Small intestine (tissue), 7 donors: ENCODE results near the gene SLC9A5. TPM values are rescaled to one million over a fixed set of nuclear protein-coding genes. Genes with fewer than 3 reads are reported as not detected.
A peak's percentile ranks its signal among the peaks of the same experiment; 100 is the strongest.

Source experiments
- DNase-seq, 2 donors: peaks; one replicate each; pipeline versions ENCODE4 v3.0.0 to v3.0.0-alpha.2; 2013
- FAIRE-seq: peaks from 2 replicates; lab custom pipeline; 2012; peaks lifted over from hg19 to GRCh38; lab: Jason Lieb, UNC
- H3K27ac ChIP-seq, 3 donors: one replicate each; pipeline ENCODE4 v1.5.1; 2013; ENCODE audit warnings: low read length in 2 of 3, mild to moderate bottlenecking in 2 of 3, control low read depth in 1 of 3, inconsistent platforms in 1 of 3, low read depth in 1 of 3, moderate library complexity in 1 of 3
- H3K27me3 ChIP-seq, 3 donors: one replicate each; pipeline ENCODE4 v1.6.1; 2013; ENCODE audit warnings: low read length in 3 of 3, inconsistent platforms in 1 of 3; ENCODE audit not compliant: control insufficient read depth in 3 of 3, insufficient read depth in 3 of 3
- H3K36me3 ChIP-seq, 3 donors: one replicate each; pipeline ENCODE4 v1.6.1; 2013; ENCODE audit warnings: low read length in 3 of 3, inconsistent platforms in 1 of 3, low read depth in 1 of 3, mild to moderate bottlenecking in 1 of 3, moderate library complexity in 1 of 3; ENCODE audit not compliant: control insufficient read depth in 3 of 3, insufficient read depth in 2 of 3
- H3K4me1 ChIP-seq, 3 donors: one replicate each; pipeline ENCODE4 v1.6.1; 2013; ENCODE audit warnings: low read length in 2 of 3, inconsistent platforms in 1 of 3, low read depth in 1 of 3, mild to moderate bottlenecking in 1 of 3, moderate library complexity in 1 of 3; ENCODE audit not compliant: control insufficient read depth in 3 of 3, insufficient read depth in 2 of 3
- H3K4me3 ChIP-seq, 3 donors: one replicate each; pipeline ENCODE4 v1.5.1; 2013; ENCODE audit warnings: low read length in 3 of 3, control low read depth in 1 of 3, inconsistent platforms in 1 of 3, low read depth in 1 of 3, mild to moderate bottlenecking in 1 of 3, moderate library complexity in 1 of 3
- H3K9me3 ChIP-seq, 2 donors: one replicate each; pipeline ENCODE4 v1.6.1; 2013; ENCODE audit warnings: low read depth in 1 of 2, low read length in 1 of 2; ENCODE audit not compliant: control insufficient read depth in 2 of 2, insufficient read depth in 1 of 2
- WGBS, 3 donors: extraction: QIAGEN DNeasy Blood & Tissue Kit; methylation state at CpG; one replicate each; pipeline ENCODE4 v1.1.7; 2013; 5-methylcytosine and 5-hydroxymethylcytosine counted together
- polyA plus RNA-seq, 4 donors: library from polyadenylated mRNA; stranded (reverse) in 3 of 4; unstranded in 1 of 4; fragments of 200-250 nt in 3 of 4; fragments of 120-200 nt in 1 of 4; gene quantifications; one replicate each; pipeline versions ENCODE4 v1.2.1 to v1.2.3, GENCODE V29; 2013
- donor health status: healthy with polysubstance abuse.
- donor health status: control.
- donor health status: control.
- donor health status: Bipolar disorder and iron deficiency.
- donor health status: healthy.

Gene SLC9A5
- polyA plus RNA-seq, 4 donors, result 0.39 to 0.78 (median 0.54) TPM; not detected in 1

DNA sequence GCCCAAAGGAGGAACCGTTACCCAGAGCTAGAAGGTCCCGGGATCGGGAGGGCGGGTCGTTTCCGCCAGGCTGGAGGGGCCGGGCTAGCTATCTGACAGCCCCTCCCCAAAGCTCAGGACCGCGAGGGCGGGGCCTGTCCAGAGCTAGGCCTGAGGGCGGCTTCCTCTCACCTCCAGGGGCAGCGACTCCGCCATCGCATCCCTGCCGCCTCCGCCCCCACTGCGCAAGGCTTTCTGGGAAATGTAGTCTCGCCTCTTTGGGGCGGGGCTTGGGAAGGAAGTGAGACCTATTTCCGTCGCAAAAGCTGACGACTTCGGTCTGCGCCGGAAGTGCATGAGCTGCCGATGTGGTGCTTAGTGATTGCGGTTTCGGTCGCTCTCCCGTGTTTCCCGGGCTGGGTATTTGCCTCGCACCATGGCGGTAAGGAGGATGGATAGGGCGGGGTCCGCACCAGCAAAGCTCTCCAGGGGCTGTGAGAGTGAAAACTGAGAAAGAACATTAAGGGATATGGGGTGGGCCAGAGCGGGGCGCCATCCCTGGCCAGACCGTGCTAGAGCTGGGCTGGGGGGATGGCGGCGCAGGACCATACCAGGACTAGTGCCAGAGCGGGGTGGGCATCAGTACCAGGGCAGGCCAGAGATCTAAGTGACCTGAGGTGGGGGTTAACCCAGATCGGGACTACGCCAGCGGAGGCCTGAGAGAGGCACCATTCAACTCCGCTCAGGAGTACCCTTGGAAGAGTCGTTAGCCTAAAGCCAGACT lies 21.8 kb upstream of the SLC9A5 start, which contains the start of gene TMEM208:
Gene TMEM208, plus strand, starts transcription at position 327 of the 763 bp plus-strand sequence. Its CDS starts 89 bp downstream, at position 416.
- Histone ChIP-seq H3K9me3 (no peaks in the 10 kb centered on the region), H3K4me3 (peak within 1 kb of the TSS; percentile 80 to 95 (median 86)), H3K36me3 (peaks cover 3 to 40% (median 18%) of the 10 kb centered on the region in 3 donors), H3K4me1 (peaks cover 0 to 13% (median 6%) of the 10 kb centered on the region in 3 donors), H3K27ac (peak within 1 kb of the TSS; percentile 27 to 89 (median 30)), H3K27me3 (no peaks in the 10 kb centered on the region)
- FAIRE-seq (no peak), DNase-seq (peak; percentile 99)
- 0% methylated on average over 44 to 46 of the region's 46 CpGs for WGBS, 3 donors

DNA sequence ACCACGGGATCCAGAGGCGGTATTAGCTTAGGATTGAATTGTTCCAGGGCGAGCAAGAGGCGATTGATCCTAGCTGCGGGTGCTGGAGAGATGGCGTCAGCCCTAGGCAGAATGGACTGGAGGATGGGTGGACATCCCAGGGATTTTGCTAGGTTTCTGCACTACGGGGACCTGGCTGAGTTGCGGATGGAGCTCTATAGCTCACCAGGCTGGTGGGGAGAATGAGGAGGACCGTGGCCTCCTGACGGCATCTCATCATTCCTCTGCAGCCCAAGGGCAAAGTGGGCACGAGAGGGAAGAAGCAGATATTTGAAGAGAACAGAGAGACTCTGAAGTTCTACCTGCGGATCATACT lies 21.2 kb upstream of the SLC9A5 start:
- peaks cover 0 to 13% (median 6%) of the 10 kb centered on the region in 3 donors for H3K4me1 ChIP-seq
- no peak for FAIRE-seq
- no peaks in the 10 kb centered on the region for H3K27me3 ChIP-seq
- peak overlapping the region; percentile 80 to 95 (median 86) for H3K4me3 ChIP-seq
- WGBS, 3 donors, result 7 to 12% (median 8%) methylated on average over 12 of the region's 12 CpGs
- peak overlapping the region in 1 of 3 donors; percentile 84 for H3K27ac ChIP-seq
- no peak for DNase-seq
- peaks cover 3 to 44% (median 18%) of the 10 kb centered on the region in 3 donors for H3K36me3 ChIP-seq
- H3K9me3 ChIP-seq, result no peaks in the 10 kb centered on the region

DNA sequence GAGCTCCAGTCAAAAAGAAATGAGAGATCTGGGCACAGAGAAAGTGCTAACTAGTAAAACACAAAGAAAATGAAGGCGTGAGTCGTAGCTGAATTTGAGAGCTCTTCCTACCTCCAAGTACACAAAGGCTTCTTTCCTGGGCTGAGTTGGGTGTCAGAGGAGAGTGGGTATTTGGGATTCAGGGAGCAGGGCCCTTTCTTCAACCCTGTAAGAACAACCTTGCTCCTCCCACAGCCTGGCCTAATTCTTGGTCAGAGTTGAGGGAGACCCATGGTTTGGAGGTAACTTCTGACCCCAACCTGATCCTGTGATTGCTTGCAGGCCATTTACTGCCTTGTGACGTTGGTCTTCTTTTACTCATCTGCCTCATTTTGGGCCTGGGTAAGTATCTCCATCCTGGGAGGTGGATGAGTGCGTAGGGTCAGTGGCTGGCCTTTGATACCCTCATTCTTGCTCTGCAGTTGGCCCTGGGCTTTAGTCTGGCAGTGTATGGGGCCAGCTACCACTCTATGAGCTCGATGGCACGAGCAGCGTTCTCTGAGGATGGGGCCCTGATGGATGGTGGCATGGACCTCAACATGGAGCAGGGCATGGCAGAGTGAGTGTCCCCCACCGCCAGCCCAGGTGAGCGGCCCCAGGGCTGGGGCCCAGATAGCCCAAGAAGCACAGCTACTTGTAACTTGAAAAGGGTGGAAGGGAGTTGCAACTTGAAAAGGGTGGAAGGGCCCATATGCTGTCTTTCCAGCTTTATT lies 20.6 kb upstream of the SLC9A5 start:
- Histone ChIP-seq H3K4me3 (peak overlapping the region in 2 of 3 donors; percentile 80 to 95), H3K36me3 (peaks cover 3 to 45% (median 18%) of the 10 kb centered on the region in 3 donors), H3K27me3 (no peaks in the 10 kb centered on the region), H3K27ac (no peak overlapping the region), H3K4me1 (peaks cover 0 to 13% (median 6%) of the 10 kb centered on the region in 3 donors), H3K9me3 (no peaks in the 10 kb centered on the region)
- FAIRE-seq, result no peak
- no peak for DNase-seq
- WGBS, 3 donors, result 87 to 89% (median 88%) methylated on average over 9 of the region's 9 CpGs

- H3K36me3 ChIP-seq, result peaks cover 3 to 49% (median 18%) of the 10 kb centered on the region in 3 donors
- DNase-seq (no peak), FAIRE-seq (no peak)
- H3K27me3 ChIP-seq, result no peaks in the 10 kb centered on the region
- no peaks in the 10 kb centered on the region for H3K9me3 ChIP-seq
- peaks cover 0 to 13% (median 6%) of the 10 kb centered on the region in 3 donors for H3K4me1 ChIP-seq
- no peak overlapping the region for H3K27ac ChIP-seq
- WGBS, 3 donors, result 82 to 86% (median 86%) methylated on average over 9 of the region's 9 CpGs
- no peak overlapping the region for H3K4me3 ChIP-seq
Measured at GRCh38 chr16:67228905-67229304, 19.9 kb upstream of the SLC9A5 start.

DNA sequence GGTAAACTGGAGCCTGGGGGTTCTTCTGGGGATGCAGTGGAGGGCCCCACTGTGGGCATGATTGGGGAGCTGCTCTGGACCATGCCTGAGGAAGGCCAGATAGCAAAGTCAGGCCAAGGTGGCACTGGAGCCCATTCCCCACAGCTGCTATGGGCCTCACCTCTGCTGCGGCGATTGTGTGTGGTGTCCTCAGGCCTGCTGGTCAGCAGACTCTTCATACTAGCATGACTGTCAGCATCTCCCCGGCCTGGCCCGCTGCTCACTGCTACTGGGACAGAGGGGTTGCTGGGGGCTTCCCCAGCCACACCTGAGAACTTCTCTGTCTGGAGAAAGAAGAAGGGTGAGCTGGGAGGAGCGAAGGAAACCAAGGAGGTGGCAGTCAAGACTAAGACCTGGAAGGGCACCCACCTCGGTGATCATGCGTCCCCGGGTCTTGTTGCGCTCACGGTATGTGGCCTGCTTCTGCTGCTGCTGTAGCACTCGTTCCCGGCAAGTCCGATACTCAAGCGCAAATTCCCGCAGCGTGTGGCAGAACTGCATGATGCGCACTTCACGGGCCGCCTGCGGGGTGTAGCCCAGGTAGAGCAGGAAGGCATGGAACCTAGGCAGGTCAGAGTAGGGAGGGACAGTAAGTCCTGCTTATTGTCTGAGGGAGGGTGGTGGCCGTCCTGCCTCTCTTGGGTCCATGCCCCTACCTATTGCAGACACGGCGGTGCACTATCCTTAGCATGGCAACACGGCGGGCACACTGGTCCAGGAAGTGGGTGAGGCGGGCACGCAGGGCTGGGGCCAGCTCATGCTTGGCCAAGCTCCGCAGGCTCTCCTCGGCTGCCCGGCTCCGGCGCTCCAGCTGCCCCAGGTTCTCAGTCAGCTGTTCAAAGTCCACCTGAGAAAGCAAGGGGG lies 18.6 kb upstream of the SLC9A5 start:
- Histone ChIP-seq H3K27me3 (no peaks in the 10 kb centered on the region), H3K4me1 (peaks cover 0 to 13% (median 3%) of the 10 kb centered on the region in 3 donors), H3K4me3 (no peak overlapping the region), H3K9me3 (no peaks in the 10 kb centered on the region), H3K36me3 (peaks cover 3 to 61% (median 18%) of the 10 kb centered on the region in 3 donors), H3K27ac (no peak overlapping the region)
- FAIRE-seq, result no peak
- WGBS, 3 donors, result 65 to 88% (median 79%) methylated on average over 31 to 32 of the region's 32 CpGs
- DNase-seq, result no peak

DNA sequence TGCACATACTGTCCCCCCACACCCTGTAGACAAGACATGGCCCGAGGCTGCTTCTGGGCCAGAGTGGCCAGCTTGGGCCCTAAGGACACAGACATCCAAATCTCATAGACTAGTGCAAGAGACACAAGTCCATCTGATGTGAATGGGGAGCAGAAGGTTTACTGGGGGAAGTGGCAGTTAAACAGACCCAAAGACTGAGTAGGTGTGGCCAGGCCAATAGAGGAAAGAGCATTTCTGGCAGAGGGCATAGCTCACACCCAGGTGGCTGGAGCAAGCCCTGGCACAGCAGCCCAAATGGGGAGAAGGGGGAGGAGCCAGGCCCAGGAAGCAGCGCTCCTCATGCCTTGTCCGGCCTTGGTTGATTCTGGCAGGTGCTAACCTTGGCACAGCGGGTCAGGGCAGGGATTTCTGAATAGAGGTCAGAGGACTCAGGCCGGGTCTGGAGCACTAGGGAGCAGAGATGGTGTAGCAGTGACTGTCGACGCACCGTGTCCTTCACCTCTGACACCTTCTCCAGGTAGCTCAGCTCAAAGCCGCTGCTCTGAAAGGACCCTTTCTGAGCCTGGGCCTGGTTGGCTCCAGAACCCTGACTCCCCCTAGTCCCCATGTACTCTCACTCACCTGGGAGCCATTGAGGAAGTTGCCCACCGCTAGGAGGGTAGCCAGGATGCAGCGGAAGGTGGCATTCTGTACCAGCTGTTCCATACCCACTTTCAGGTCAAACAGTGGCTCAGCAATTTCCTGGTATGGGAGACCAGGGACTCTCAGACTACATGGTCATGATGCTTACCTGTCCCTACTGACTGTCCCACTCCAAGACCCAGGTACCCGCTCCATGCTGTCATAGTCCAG lies 17.7 kb upstream of the SLC9A5 start:
- H3K9me3 ChIP-seq, result no peaks in the 10 kb centered on the region
- peaks cover 0 to 11% (median 3%) of the 10 kb centered on the region in 3 donors for H3K4me1 ChIP-seq
- FAIRE-seq, result no peak
- WGBS, 3 donors, result 62 to 85% (median 63%) methylated on average over 12 of the region's 12 CpGs
- no peak overlapping the region for H3K4me3 ChIP-seq
- peaks cover 3 to 70% (median 20%) of the 10 kb centered on the region in 3 donors for H3K36me3 ChIP-seq
- DNase-seq, result no peak
- no peaks in the 10 kb centered on the region for H3K27me3 ChIP-seq
- H3K27ac ChIP-seq, result no peak overlapping the region

DNA sequence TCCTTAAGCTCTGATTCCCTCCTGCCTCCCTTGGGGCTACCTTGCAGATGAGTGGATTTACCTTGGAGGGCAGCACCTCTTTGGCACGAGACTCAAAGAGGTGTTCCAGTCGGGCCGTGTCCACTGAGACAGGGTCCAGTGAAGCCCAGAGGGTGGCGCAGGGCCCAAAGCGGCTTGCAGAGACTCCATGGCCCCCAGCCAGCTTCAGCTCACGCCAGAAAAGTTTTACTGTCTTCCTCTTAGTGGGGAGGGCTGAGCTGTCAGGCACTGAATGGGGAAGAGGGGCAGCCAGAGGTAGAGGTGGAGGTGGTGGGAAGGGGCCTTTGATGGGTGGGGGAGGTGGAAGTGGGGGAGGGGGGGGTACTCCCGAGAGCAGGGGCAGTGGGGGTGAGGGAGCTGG lies 15.2 kb upstream of the SLC9A5 start:
- WGBS, 3 donors, result 82 to 85% (median 83%) methylated on average over 7 of the region's 7 CpGs
- H3K4me3 ChIP-seq, result no peak overlapping the region
- DNase-seq, result no peak
- peaks cover 12 to 87% (median 24%) of the 10 kb centered on the region in 3 donors for H3K36me3 ChIP-seq
- H3K9me3 ChIP-seq, result no peaks in the 10 kb centered on the region
- H3K27ac ChIP-seq, result no peak overlapping the region
- no peak for FAIRE-seq
- H3K27me3 ChIP-seq, result no peaks in the 10 kb centered on the region
- H3K4me1 ChIP-seq, result no peaks in the 10 kb centered on the region
